Astrocyte (in vitro differentiated cells and primary cell): ENCODE data around the gene SNX32. TPM values are rescaled to one million over a fixed set of nuclear protein-coding genes. Genes with fewer than 3 reads are reported as not detected.
A peak's percentile ranks its signal among the peaks of the same experiment; 100 is the strongest.

ENCODE experiments used
- DNase-seq: peaks from one replicate; pipeline ENCODE4 v3.0.0-alpha.2; 2010; ENCODE audit warnings: low read depth
- FAIRE-seq: peaks from 2 replicates; lab custom pipeline; 2011; peaks lifted over from hg19 to GRCh38; lab: Jason Lieb, UNC
- H2AFZ ChIP-seq: 2 replicates; pipeline ENCODE4 v1.6.0; 2012; ENCODE audit warnings: low read depth, low read length, inconsistent platforms
- H3K27ac ChIP-seq: 2 replicates; pipeline ENCODE4 v1.5.1; 2011; ENCODE audit warnings: low read depth, low read length, inconsistent platforms
- H3K27me3 ChIP-seq: 2 replicates; pipeline ENCODE4 v1.6.0; 2011; ENCODE audit warnings: low read length, inconsistent platforms; ENCODE audit not compliant: insufficient read depth
- H3K36me3 ChIP-seq: 2 replicates; pipeline ENCODE4 v1.5.1; 2011; ENCODE audit warnings: low read length, inconsistent platforms; ENCODE audit not compliant: insufficient read depth
- H3K4me1 ChIP-seq: 2 replicates; pipeline ENCODE4 v1.5.1; 2011; ENCODE audit warnings: low read length, inconsistent platforms; ENCODE audit not compliant: insufficient read depth
- H3K4me2 ChIP-seq: 2 replicates; pipeline ENCODE4 v1.6.0; 2012; ENCODE audit warnings: low read length, inconsistent platforms
- H3K4me3 ChIP-seq: 2 replicates; pipeline ENCODE4 v1.5.1; 2011; ENCODE audit warnings: low read depth, mild to moderate bottlenecking, low read length, inconsistent platforms; ENCODE audit not compliant: insufficient read depth
- H3K79me2 ChIP-seq: 2 replicates; pipeline ENCODE4 v1.6.0; 2012; ENCODE audit warnings: mild to moderate bottlenecking, low read length, inconsistent platforms; ENCODE audit not compliant: insufficient read depth
- H3K9ac ChIP-seq: 2 replicates; pipeline ENCODE4 v1.6.0; 2012; ENCODE audit warnings: mild to moderate bottlenecking, low read length, inconsistent platforms
- H3K9me3 ChIP-seq: 2 replicates; pipeline ENCODE4 v1.5.1; 2012; ENCODE audit warnings: low read depth, mild to moderate bottlenecking, low read length, inconsistent platforms; ENCODE audit not compliant: insufficient read depth
- H4K20me1 ChIP-seq: 2 replicates; pipeline ENCODE4 v1.6.0; 2012; ENCODE audit warnings: low read length, inconsistent platforms; ENCODE audit not compliant: insufficient read depth
- H3K27ac Mint-ChIP-seq: one replicate; pipeline ENCODE4 v1.8.0; 2021; ENCODE audit warnings: mild to moderate bottlenecking, mixed read lengths; ENCODE audit not compliant: unreplicated experiment
- H3K27me3 Mint-ChIP-seq: one replicate; pipeline ENCODE4 v1.8.0; 2021; ENCODE audit warnings: low read depth, mixed read lengths; ENCODE audit not compliant: unreplicated experiment
- H3K36me3 Mint-ChIP-seq: one replicate; pipeline ENCODE4 v1.8.0; 2021; ENCODE audit warnings: low read depth, mixed read lengths; ENCODE audit not compliant: unreplicated experiment
- H3K4me1 Mint-ChIP-seq: one replicate; pipeline ENCODE4 v1.8.0; 2021; ENCODE audit warnings: low read depth, mixed read lengths; ENCODE audit not compliant: unreplicated experiment
- H3K4me3 Mint-ChIP-seq: one replicate; pipeline ENCODE4 v1.8.0; 2021; ENCODE audit warnings: mild to moderate bottlenecking, moderate library complexity, mixed read lengths; ENCODE audit not compliant: unreplicated experiment
- H3K9me3 Mint-ChIP-seq: one replicate; pipeline ENCODE4 v1.8.0; 2021; ENCODE audit warnings: mild to moderate bottlenecking, mixed read lengths; ENCODE audit not compliant: unreplicated experiment
- EZH2 ChIP-seq: IDR thresholded peaks from 2 replicates; pipeline ENCODE4 v1.6.1; 2012; ENCODE audit warnings: mild to moderate bottlenecking, low read length, inconsistent platforms; ENCODE audit not compliant: insufficient read depth
- total RNA-seq: library from RNA; stranded (reverse); gene quantifications from 2 replicates; pipeline ENCODE4 v1.2.1, GENCODE V29; 2021
- TF ChIP-seq, protein P1 (sequence below): IDR thresholded peaks from 2 replicates; pipeline ENCODE4 v1.5.1; 2011; ENCODE audit warnings: low read depth, mild to moderate bottlenecking, inconsistent platforms, low read length, moderate library complexity; ENCODE audit not compliant: insufficient read depth

Gene SNX32
- total RNA-seq, 1 donor from 2014 or later, result 1.2 TPM

DNA sequence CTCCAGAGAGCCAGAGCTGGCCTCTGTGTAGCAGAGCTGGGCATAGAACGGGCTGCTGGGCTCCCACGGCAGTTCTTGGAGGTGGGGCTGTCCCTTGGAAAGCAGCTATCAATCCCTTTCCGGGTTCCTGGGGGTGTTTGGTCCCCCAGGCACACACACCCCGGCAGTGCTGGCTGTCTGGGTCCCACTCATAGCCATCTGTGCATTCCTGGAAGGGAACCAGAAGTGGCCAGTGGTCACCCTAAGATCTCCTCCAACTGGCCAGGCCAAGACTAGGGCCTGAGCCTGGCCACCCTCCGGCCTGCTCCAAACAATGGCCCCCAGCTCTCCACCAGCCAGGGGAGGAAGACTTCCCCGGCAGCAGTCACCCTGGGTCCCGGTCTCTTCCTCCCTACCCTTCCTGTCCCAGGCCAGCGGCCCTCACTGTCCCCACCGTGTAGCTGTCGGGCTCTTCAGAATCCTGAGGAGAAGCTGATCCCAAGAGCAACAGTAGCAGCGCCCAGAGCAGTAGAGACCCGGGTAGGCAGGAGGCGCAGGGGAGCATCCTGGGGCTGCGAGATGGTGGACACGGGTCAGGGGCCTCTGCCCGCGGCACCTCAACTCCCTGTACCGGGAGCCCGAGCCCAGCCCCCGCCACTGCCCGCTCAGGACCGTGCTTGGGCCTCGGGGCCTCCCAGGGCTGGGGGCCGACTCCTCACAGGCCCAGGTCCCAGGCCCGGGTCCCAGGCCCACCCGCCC is 38.2 kb downstream of the SNX32 start:
- H3K36me3 ChIP-seq, result peaks cover 9% of the 10 kb centered on the region
- H3K27me3 ChIP-seq, result no peaks in the 10 kb centered on the region
- DNase-seq (no peak), FAIRE-seq (no peak)
- H3K4me2 ChIP-seq, result peak overlapping the region; percentile 100
- Mint-ChIP-seq H3K36me3 (peaks cover 7% of the 10 kb centered on the region), H3K4me1 (peaks cover 14% of the 10 kb centered on the region), H3K27ac (peak overlapping the region; percentile 80), H3K4me3 (peak overlapping the region; percentile 80), H3K27me3 (no peaks in the 10 kb centered on the region), H3K9me3 (no peaks in the 10 kb centered on the region)
- no peak overlapping the region for H2AFZ ChIP-seq
- no peaks in the 10 kb centered on the region for H3K9me3 ChIP-seq
- peaks cover 33% of the 10 kb centered on the region for H3K4me1 ChIP-seq
- H3K27ac ChIP-seq, result peak overlapping the region; percentile 46
- peak overlapping the region; percentile 92 for H3K9ac ChIP-seq
- TF ChIP-seq, protein P1, sequence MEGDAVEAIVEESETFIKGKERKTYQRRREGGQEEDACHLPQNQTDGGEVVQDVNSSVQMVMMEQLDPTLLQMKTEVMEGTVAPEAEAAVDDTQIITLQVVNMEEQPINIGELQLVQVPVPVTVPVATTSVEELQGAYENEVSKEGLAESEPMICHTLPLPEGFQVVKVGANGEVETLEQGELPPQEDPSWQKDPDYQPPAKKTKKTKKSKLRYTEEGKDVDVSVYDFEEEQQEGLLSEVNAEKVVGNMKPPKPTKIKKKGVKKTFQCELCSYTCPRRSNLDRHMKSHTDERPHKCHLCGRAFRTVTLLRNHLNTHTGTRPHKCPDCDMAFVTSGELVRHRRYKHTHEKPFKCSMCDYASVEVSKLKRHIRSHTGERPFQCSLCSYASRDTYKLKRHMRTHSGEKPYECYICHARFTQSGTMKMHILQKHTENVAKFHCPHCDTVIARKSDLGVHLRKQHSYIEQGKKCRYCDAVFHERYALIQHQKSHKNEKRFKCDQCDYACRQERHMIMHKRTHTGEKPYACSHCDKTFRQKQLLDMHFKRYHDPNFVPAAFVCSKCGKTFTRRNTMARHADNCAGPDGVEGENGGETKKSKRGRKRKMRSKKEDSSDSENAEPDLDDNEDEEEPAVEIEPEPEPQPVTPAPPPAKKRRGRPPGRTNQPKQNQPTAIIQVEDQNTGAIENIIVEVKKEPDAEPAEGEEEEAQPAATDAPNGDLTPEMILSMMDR, result no peak
- TF ChIP-seq EZH2, result no peak
- peaks cover 47% of the 10 kb centered on the region for H3K79me2 ChIP-seq
- H3K4me3 ChIP-seq, result peak overlapping the region; percentile 68
- peaks cover 48% of the 10 kb centered on the region for H4K20me1 ChIP-seq

DNA sequence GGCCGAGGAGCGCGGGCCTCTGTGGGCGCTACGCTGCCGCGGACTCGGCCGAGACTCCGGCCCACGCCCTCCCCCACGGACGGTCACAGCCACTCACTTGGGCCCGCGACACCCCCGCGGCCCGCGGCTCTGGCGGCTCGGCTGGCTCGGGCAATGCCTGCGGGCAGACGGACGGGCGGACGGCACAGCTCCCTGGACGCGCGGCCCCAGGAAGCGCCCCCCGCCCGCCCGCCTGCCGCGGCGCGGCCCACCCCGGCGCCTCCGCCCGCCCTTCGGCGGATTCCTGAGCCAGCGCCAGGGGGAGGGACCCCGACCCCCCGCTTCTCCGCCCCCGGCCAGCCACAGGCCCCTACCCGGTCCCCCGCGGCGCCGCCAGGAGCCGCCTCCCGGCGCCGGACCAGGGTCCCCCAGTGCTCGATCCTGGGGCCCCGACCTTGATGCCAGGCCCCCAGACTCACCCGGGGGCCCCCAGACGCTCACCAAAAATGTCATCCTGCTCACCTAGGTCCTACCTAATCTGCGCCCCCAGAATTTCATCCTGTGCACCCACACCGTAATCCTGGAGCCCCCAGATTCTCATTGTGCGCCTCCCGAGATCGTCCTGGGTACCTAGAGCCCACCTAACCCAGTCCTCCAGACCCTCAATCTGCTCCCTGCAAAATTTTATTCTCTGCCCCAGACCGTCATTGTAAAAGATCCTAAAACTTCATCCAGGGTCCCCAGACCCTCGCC is 39.0 kb downstream of the SNX32 start, which contains the start of gene EFEMP2:
TSS of gene EFEMP2 (minus strand) at position 215 of the 732 bp plus-strand sequence. CDS start 446 bp downstream, outside the sequence.
- peak within 1 kb of the TSS; percentile 91 for H3K4me3 Mint-ChIP-seq
- Histone ChIP-seq H4K20me1 (peaks cover 40% of the 10 kb centered on the region), H3K27ac (peak within 1 kb of the TSS; percentile 69), H3K4me3 (peak within 1 kb of the TSS; percentile 80), H3K27me3 (no peaks in the 10 kb centered on the region), H3K4me1 (peaks cover 31% of the 10 kb centered on the region), H3K36me3 (peaks cover 9% of the 10 kb centered on the region), H3K9ac (peak within 1 kb of the TSS; percentile 92), H3K9me3 (no peaks in the 10 kb centered on the region), H3K79me2 (peaks cover 47% of the 10 kb centered on the region), H3K4me2 (peak within 1 kb of the TSS; percentile 100), H2AFZ (peak within 1 kb of the TSS; percentile 78)
- FAIRE-seq (no peak), DNase-seq (no peak)
- H3K4me1 Mint-ChIP-seq, result peaks cover 12% of the 10 kb centered on the region
- no peaks in the 10 kb centered on the region for H3K9me3 Mint-ChIP-seq
- no peaks in the 10 kb centered on the region for H3K27me3 Mint-ChIP-seq
- H3K27ac Mint-ChIP-seq, result peak within 1 kb of the TSS; percentile 93
- peaks cover 3% of the 10 kb centered on the region for H3K36me3 Mint-ChIP-seq
- TF ChIP-seq, protein P1, result no peak
- TF ChIP-seq EZH2, result no peak
